A673 (cell line): ENCODE data around the gene CYSRT1.

Source experiments
- EZH2 ChIP-seq: fragments of 200-600 bp; sonication (generic); IDR thresholded peaks from 2 replicates; pipeline ENCODE4 v1.6.1; 2017; ENCODE audit warnings: borderline replicate concordance, low read depth, mild to moderate bottlenecking, mixed read lengths, antibody characterized with exemption, low read length; ENCODE audit not compliant: poor library complexity, severe bottlenecking
- TF ChIP-seq, protein P1 (sequence below): fragments of 300-800, 200-600 bp; sonication (generic); conservative IDR thresholded peaks from 2 replicates; pipeline ENCODE4 v1.5.1; 2017; ENCODE audit warnings: low read depth, mild to moderate bottlenecking, antibody characterized with exemption, low read length, moderate library complexity, mixed read lengths

DNA sequence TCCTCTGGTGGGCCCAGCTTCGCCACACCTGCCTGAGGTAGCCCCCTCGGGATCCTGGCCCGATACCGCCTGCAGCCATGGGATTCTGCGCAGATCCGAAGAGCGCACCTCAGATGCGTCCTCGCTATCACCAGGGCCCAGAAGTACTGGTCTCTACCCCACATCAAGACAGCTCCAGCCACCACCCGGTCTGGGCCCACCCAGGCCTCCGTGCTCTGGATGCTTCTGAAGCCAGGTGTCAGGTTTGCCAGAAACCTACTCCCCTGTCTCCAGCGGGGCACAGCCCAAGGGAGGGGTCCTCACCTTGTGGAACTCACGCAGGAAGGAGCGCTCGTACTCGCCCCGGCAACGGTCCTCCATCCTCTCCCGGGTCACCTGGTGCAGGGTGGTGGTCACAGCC, 39.1 kb upstream of the CYSRT1 start:
- TF ChIP-seq, protein P1, sequence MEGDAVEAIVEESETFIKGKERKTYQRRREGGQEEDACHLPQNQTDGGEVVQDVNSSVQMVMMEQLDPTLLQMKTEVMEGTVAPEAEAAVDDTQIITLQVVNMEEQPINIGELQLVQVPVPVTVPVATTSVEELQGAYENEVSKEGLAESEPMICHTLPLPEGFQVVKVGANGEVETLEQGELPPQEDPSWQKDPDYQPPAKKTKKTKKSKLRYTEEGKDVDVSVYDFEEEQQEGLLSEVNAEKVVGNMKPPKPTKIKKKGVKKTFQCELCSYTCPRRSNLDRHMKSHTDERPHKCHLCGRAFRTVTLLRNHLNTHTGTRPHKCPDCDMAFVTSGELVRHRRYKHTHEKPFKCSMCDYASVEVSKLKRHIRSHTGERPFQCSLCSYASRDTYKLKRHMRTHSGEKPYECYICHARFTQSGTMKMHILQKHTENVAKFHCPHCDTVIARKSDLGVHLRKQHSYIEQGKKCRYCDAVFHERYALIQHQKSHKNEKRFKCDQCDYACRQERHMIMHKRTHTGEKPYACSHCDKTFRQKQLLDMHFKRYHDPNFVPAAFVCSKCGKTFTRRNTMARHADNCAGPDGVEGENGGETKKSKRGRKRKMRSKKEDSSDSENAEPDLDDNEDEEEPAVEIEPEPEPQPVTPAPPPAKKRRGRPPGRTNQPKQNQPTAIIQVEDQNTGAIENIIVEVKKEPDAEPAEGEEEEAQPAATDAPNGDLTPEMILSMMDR: no peak
- no peak for TF ChIP-seq EZH2
